ENCODE data around the gene WDR90. TPM values are rescaled to one million over a fixed set of nuclear protein-coding genes. Genes with fewer than 3 reads are reported as not detected.
"Not testable (repeated sequence)": the region's sequence is repeated elsewhere in the genome, so short reads cannot be mapped to it uniquely, and the experiment has no call there.

Gene WDR90
- total RNA-seq, 1 experiment from 2014 or later, result 38.3 TPM

GRCh38 chr16:687499-687898, 38.3 kb downstream of the WDR90 start:
- Histone ChIP-seq H3K36me3 (replicated peaks; ENCODE audit: control insufficient read depth, insufficient read depth, low read length) (peaks cover 2% of the 10 kb centered on the region), H3K27me3 (ENCODE audit: control insufficient read depth, insufficient read depth, low read length) (peaks cover 12% of the 10 kb centered on the region), H3K4me3 (ENCODE audit: insufficient read depth, low read depth, low read length) (no peak overlapping the region)
- no peak for DNase-seq

DNA sequence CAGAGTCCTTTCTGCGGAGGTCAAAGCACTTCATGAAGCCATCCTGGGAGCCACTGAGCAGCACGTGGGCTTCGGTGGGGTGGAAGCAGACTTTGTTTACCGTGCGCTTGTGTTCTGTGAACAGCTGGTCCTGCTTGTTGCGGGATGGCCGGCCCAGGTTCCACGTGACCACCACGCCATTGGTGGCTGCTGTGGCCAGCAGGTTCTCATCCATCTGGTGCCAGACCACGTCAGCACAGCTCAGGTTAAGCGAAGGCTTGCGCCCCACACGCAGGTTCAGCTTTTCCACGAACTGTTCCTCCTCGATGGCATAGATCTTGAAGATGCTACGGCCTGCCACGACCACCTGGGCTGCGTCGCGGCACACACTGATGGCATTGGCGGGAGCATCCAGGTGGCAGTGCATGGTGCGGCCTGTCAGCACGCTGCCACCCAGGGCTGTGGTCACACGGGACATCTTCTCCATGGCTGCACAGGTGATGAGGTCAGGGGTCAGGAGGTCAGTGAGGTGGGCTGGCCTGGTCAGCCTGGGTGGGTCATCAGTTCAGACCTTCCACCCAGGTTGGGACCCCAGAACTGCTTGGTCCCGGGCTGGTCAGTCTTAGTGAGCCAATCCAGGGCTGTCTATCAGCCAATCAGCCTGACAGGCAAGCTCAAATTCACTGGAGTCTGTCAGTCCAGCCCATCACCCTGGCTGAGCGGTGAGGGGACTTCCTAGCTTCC, 40.2 kb downstream of the WDR90 start:
- H3K4me3 ChIP-seq (ENCODE audit: insufficient read depth, low read depth, low read length), result peak overlapping the region; percentile 80
- H3K27me3 ChIP-seq (ENCODE audit: control insufficient read depth, insufficient read depth, low read length), result peaks cover 30% of the 10 kb centered on the region
- no peak for DNase-seq

DNA sequence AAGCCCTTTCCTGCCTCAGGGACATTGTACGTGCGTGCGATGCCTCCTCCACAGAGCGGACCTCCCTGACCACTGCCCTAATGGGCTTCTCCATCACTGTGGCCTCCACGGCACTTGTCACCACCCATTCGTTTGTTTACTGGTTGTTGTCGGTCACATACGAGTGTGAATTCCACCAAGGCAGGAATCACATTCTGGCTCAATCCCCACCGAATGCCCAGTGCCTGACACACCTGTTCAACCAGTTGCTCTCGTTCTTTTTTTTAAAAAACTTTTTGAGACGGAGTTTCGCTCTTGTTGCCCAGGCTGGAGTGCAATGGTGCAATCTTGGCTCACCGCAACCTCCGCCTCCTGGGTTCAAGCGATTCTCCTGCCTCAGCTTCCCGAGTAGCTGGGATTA, 42.1 kb downstream of the WDR90 start:
- not testable (repeated sequence) for H3K36me3 ChIP-seq (replicated peaks; ENCODE audit: control insufficient read depth, insufficient read depth, low read length); H3K4me3 ChIP-seq (ENCODE audit: insufficient read depth, low read depth, low read length); DNase-seq
- peaks cover 46% of the 10 kb centered on the region for H3K27me3 ChIP-seq (ENCODE audit: control insufficient read depth, insufficient read depth, low read length)

More for the DNA sequence above, 40.2 kb downstream of the WDR90 start:
- H3K36me3 ChIP-seq (replicated peaks; ENCODE audit: control insufficient read depth, insufficient read depth, low read length), result no peaks in the 10 kb centered on the region

DNA sequence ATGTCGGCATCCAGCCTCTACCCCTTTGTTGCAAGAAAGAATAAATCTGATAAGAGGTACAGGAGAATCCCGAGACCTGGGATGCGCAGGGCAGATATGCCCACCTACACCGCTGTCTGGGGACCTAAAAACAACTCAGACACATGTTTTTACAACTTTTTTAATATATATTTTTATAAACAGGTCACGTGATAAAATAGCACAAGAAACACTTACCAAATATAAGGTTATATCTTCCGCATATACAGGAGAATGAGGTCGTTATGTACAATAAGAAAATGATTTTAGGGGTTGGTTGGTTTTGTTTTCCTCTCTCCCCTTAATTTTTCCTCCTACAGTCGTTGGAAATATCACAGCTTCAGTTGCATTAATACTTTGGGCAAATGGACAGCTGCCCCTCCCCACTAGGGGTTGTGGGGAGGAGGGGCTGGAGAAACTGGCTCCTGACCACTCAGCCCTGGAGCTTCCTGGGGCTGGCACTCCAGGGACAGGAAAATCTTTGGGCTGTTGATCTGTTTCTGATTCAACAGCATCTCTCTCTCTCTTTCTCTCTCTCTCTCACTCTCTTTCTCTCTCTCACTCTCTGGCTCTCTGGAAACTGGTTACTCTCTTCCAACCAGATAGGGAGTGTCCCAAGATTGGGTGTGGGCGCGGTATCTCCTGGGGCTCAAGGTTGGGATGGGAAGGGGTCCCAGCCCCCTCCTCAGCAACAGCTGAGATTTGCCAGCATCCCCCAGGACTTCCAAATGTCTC, 43.4 kb downstream of the WDR90 start:
- peaks cover 53% of the 10 kb centered on the region for H3K27me3 ChIP-seq (ENCODE audit: control insufficient read depth, insufficient read depth, low read length)
- no peak overlapping the region for H3K4me3 ChIP-seq (ENCODE audit: insufficient read depth, low read depth, low read length)
- DNase-seq, result peak; percentile 58
- H3K36me3 ChIP-seq (replicated peaks; ENCODE audit: control insufficient read depth, insufficient read depth, low read length), result no peaks in the 10 kb centered on the region

GRCh38 chr16:693364-693763, 44.2 kb downstream of the WDR90 start:
- no peak for DNase-seq
- Histone ChIP-seq H3K4me3 (ENCODE audit: insufficient read depth, low read depth, low read length) (peak overlapping the region; percentile 53; the same call in 1 of the 2 replicates), H3K27me3 (ENCODE audit: control insufficient read depth, insufficient read depth, low read length) (peaks cover 56% of the 10 kb centered on the region), H3K36me3 (replicated peaks; ENCODE audit: control insufficient read depth, insufficient read depth, low read length) (no peaks in the 10 kb centered on the region)

GRCh38 chr16:693766-694165, 44.6 kb downstream of the WDR90 start:
- Histone ChIP-seq H3K36me3 (replicated peaks; ENCODE audit: control insufficient read depth, insufficient read depth, low read length) (no peaks in the 10 kb centered on the region), H3K27me3 (ENCODE audit: control insufficient read depth, insufficient read depth, low read length) (peaks cover 57% of the 10 kb centered on the region), H3K4me3 (ENCODE audit: insufficient read depth, low read depth, low read length) (peak overlapping the region; percentile 53)
- peak; percentile 84 for DNase-seq

- peak overlapping the region; percentile 53 for H3K4me3 ChIP-seq (ENCODE audit: insufficient read depth, low read depth, low read length)
- peak; percentile 90 for DNase-seq
- no peaks in the 10 kb centered on the region for H3K36me3 ChIP-seq (replicated peaks; ENCODE audit: control insufficient read depth, insufficient read depth, low read length)
- peaks cover 62% of the 10 kb centered on the region for H3K27me3 ChIP-seq (ENCODE audit: control insufficient read depth, insufficient read depth, low read length)
These were observed 45.2 kb downstream of the WDR90 start for GRCh38 chr16:694187-694862.

DNA sequence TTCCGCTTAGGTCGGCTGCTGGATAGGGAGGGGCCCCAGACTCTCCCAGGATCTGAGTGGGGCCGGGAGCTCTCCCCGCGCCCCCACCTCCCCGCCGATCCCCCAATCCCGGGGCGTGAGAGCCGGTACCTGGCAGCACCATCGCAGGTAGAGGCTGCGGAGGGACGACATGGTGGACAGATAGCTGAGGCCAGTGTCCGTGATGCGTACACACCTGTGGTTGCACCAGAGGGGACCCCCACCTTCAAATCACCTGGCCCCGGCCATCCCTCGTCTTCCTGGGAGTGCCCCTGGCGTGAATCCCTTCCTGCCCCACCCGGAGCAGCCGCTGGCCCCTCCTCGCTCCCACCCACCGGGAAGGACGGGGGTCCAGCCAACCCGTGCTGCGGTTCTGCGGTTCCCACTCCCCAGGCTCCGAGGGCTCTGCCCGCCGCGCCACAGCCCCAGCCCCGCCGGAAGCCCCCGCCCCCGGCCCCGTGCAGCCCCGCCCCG, 45.7 kb downstream of the WDR90 start:
- H3K4me3 ChIP-seq (ENCODE audit: insufficient read depth, low read depth, low read length), result peak overlapping the region; percentile 53
- DNase-seq, result peak; percentile 98
- H3K36me3 ChIP-seq (replicated peaks; ENCODE audit: control insufficient read depth, insufficient read depth, low read length), result no peaks in the 10 kb centered on the region
- H3K27me3 ChIP-seq (ENCODE audit: control insufficient read depth, insufficient read depth, low read length), result peaks cover 67% of the 10 kb centered on the region

DNA sequence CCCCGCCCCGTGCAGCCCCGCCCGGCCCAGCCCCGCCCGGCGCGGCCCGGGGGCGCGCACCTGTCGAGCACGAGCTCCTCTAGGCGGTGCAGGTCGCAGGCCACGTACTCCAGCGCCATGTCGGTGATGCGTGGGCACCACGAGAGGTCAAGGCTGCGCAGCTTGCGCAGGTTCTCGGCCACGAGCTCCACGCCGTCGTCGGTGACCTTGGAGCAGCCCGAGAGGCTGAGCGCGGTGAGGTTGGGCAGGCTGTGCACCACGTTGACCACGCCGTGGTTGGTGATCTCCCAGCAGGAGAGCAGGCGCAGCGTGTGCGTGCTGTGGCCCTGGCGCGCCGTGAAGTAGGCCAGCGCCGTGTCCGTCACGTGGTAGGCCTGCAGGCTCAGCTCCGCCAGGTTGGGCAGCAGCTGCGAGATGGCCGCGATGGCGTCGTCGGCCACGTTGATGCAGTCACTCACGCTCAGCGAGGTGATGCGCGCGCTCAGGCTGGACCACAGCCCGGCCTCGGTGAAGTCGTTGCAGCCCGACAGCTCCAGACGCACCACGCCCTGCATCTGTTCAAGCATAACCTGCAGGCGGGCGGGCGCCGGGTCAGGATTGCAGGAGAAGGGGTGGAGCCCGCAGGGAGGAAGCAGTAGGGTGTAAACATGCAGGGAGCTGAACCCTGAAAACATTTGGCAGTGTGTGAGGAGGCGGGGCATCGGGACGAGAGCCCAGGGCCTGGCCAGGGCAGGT, 46.4 kb downstream of the WDR90 start:
- peak; percentile 84 for DNase-seq
- H3K36me3 ChIP-seq (replicated peaks; ENCODE audit: control insufficient read depth, insufficient read depth, low read length), result no peaks in the 10 kb centered on the region
- peaks cover 73% of the 10 kb centered on the region for H3K27me3 ChIP-seq (ENCODE audit: control insufficient read depth, insufficient read depth, low read length)
- H3K4me3 ChIP-seq (ENCODE audit: insufficient read depth, low read depth, low read length), result peak overlapping the region; percentile 75

GRCh38 chr16:698911-699671, 49.9 kb downstream of the WDR90 start:
- no peak overlapping the region for H3K4me3 ChIP-seq (ENCODE audit: insufficient read depth, low read depth, low read length)
- no peak for DNase-seq
- H3K27me3 ChIP-seq (ENCODE audit: control insufficient read depth, insufficient read depth, low read length), result peaks cover 81% of the 10 kb centered on the region
- H3K36me3 ChIP-seq (replicated peaks; ENCODE audit: control insufficient read depth, insufficient read depth, low read length), result no peaks in the 10 kb centered on the region

- Histone ChIP-seq H3K4me3 (ENCODE audit: insufficient read depth, low read depth, low read length) (0 out of 2 replicates have a peak overlapping the region, but pooled peaks have one; percentile 3), H3K27me3 (ENCODE audit: control insufficient read depth, insufficient read depth, low read length) (peaks cover 78% of the 10 kb centered on the region), H3K36me3 (replicated peaks; ENCODE audit: control insufficient read depth, insufficient read depth, low read length) (no peaks in the 10 kb centered on the region)
- peak; percentile 98 for DNase-seq
These were observed 51.8 kb downstream of the WDR90 start for GRCh38 chr16:700684-701584.

DNA sequence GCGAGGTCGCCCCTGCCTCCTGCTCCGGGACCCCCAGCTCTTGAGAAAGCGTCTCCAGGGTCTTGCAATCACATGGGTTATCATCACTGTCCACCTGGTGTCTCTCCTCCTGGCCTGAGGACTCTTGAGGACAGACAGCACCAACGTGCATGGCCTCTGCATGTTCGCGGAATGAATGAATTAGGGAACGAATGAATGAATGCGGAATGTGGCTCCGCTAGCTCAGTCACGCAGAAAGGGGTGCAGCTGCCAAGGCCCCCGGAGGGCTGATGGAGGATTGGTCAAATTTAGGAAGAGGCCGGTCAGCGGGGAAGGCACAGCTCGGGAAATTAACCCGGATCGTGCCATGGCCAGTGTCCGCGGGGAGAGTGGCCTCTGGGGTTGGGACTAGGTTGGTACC, 53.2 kb downstream of the WDR90 start:
- H3K27me3 ChIP-seq (ENCODE audit: control insufficient read depth, insufficient read depth, low read length), result peaks cover 84% of the 10 kb centered on the region
- DNase-seq, result no peak
- no peak overlapping the region for H3K4me3 ChIP-seq (ENCODE audit: insufficient read depth, low read depth, low read length)
- no peaks in the 10 kb centered on the region for H3K36me3 ChIP-seq (replicated peaks; ENCODE audit: control insufficient read depth, insufficient read depth, low read length)

DNA sequence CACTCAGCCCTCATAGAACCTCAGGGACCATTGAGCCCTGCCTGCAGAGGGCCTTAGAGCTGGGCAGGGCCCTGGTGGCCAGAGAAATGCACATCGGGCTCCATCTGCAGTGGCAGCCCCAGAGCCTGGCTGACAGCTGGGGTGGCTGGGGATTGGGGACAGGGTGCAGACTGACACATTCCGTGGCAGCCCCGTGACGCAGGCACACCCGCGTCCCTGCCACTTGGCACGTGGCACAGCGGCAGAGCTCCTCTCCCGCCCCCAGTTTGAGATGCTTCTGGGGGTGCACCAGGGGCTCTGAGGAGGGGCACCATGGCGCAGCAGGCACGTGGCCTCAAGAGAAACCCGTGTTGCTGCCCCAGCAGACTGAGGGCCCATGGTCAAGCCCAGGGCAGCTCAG, 54.2 kb downstream of the WDR90 start:
- Histone ChIP-seq H3K4me3 (ENCODE audit: insufficient read depth, low read depth, low read length) (no peak overlapping the region), H3K27me3 (ENCODE audit: control insufficient read depth, insufficient read depth, low read length) (peaks cover 88% of the 10 kb centered on the region), H3K36me3 (replicated peaks; ENCODE audit: control insufficient read depth, insufficient read depth, low read length) (no peaks in the 10 kb centered on the region)
- DNase-seq, result peak; percentile 69
